T-helper 2 cell treated with Interferon-gamma antibody and Interleukin-4, amounts not matched to agents 5 μg/mL and 100 μg/mL, for 36 hours (primary cell): ENCODE data around the gene ARHGEF33.

Source experiments
- DNase-seq: peaks from one replicate; pipeline ENCODE4 v3.0.0; 2021; ENCODE audit warnings: low spot score
- H3K27ac Mint-ChIP-seq: one replicate; pipeline ENCODE4 v1.8.0; 2021; ENCODE audit warnings: mild to moderate bottlenecking, mixed read lengths
- H3K27me3 Mint-ChIP-seq: one replicate; pipeline ENCODE4 v1.8.0; 2021; ENCODE audit warnings: low read depth, mixed read lengths
- H3K36me3 Mint-ChIP-seq: one replicate; pipeline ENCODE4 v1.8.0; 2021; ENCODE audit warnings: low read depth, mixed read lengths
- H3K4me1 Mint-ChIP-seq: one replicate; pipeline ENCODE4 v1.8.0; 2021; ENCODE audit warnings: low read depth, mixed read lengths
- H3K4me3 Mint-ChIP-seq: one replicate; pipeline ENCODE4 v1.8.0; 2022; ENCODE audit warnings: mild to moderate bottlenecking, moderate library complexity, mixed read lengths
- H3K9me3 Mint-ChIP-seq: one replicate; pipeline ENCODE4 v1.8.0; 2021; ENCODE audit warnings: mixed read lengths

ARHGEF33 gene

GRCh38 chr2:38951766-38952165 is 62.1 kb downstream of the ARHGEF33 start:
- peaks cover 27% of the 10 kb centered on the region for H3K27me3 Mint-ChIP-seq
- no peak for DNase-seq
- no peak overlapping the region for H3K27ac Mint-ChIP-seq
- no peaks in the 10 kb centered on the region for H3K4me1 Mint-ChIP-seq
- H3K9me3 Mint-ChIP-seq: no peaks in the 10 kb centered on the region
- no peak overlapping the region for H3K4me3 Mint-ChIP-seq
- no peaks in the 10 kb centered on the region for H3K36me3 Mint-ChIP-seq

- Mint-ChIP-seq H3K27ac (no peak overlapping the region), H3K9me3 (no peaks in the 10 kb centered on the region), H3K36me3 (peaks cover 1% of the 10 kb centered on the region), H3K4me3 (no peak overlapping the region), H3K27me3 (peaks cover 54% of the 10 kb centered on the region), H3K4me1 (peaks cover 4% of the 10 kb centered on the region)
- DNase-seq: no peak
Measured at GRCh38 chr2:38957972-38958371, 68.3 kb downstream of the ARHGEF33 start.

GRCh38 chr2:38959466-38959865 is 69.8 kb downstream of the ARHGEF33 start:
- H3K27me3 Mint-ChIP-seq: peaks cover 45% of the 10 kb centered on the region
- DNase-seq: no peak
- H3K9me3 Mint-ChIP-seq: no peaks in the 10 kb centered on the region
- no peak overlapping the region for H3K27ac Mint-ChIP-seq
- peaks cover 4% of the 10 kb centered on the region for H3K4me1 Mint-ChIP-seq
- H3K36me3 Mint-ChIP-seq: peaks cover 1% of the 10 kb centered on the region
- peak overlapping the region; percentile 66 for H3K4me3 Mint-ChIP-seq

- H3K36me3 Mint-ChIP-seq: peaks cover 1% of the 10 kb centered on the region
- H3K4me3 Mint-ChIP-seq: peak overlapping the region; percentile 23
- DNase-seq: peak; percentile 77
- H3K27ac Mint-ChIP-seq: no peak overlapping the region
- H3K9me3 Mint-ChIP-seq: no peaks in the 10 kb centered on the region
- peaks cover 4% of the 10 kb centered on the region for H3K4me1 Mint-ChIP-seq
- peaks cover 42% of the 10 kb centered on the region for H3K27me3 Mint-ChIP-seq
Measured at GRCh38 chr2:38959938-38960608, 70.4 kb downstream of the ARHGEF33 start.

GRCh38 chr2:38960609-38961320 is 71.1 kb downstream of the ARHGEF33 start:
- no peak for DNase-seq
- H3K4me3 Mint-ChIP-seq: peak overlapping the region; percentile 48
- peaks cover 42% of the 10 kb centered on the region for H3K27me3 Mint-ChIP-seq
- no peak overlapping the region for H3K27ac Mint-ChIP-seq
- H3K4me1 Mint-ChIP-seq: peaks cover 4% of the 10 kb centered on the region
- no peaks in the 10 kb centered on the region for H3K9me3 Mint-ChIP-seq
- H3K36me3 Mint-ChIP-seq: peaks cover 1% of the 10 kb centered on the region

- Mint-ChIP-seq H3K4me3 (no peak overlapping the region), H3K4me1 (peaks cover 2% of the 10 kb centered on the region), H3K27ac (no peak overlapping the region), H3K27me3 (peaks cover 23% of the 10 kb centered on the region), H3K36me3 (no peaks in the 10 kb centered on the region), H3K9me3 (no peaks in the 10 kb centered on the region)
- no peak for DNase-seq
Measured at GRCh38 chr2:38966006-38966405, 76.3 kb downstream of the ARHGEF33 start.

- Mint-ChIP-seq H3K27ac (no peak overlapping the region), H3K4me1 (peaks cover 1% of the 10 kb centered on the region), H3K36me3 (peaks cover 2% of the 10 kb centered on the region), H3K4me3 (no peak overlapping the region), H3K9me3 (no peaks in the 10 kb centered on the region), H3K27me3 (peaks cover 18% of the 10 kb centered on the region)
- DNase-seq: no peak
Measured at GRCh38 chr2:38966678-38967077, 77.0 kb downstream of the ARHGEF33 start.

- H3K4me3 Mint-ChIP-seq: no peak overlapping the region
Measured at GRCh38 chr2:38968021-38968420, 78.3 kb downstream of the ARHGEF33 start.

GRCh38 chr2:38971377-38971776 is 81.7 kb downstream of the ARHGEF33 start:
- Mint-ChIP-seq H3K27me3 (peaks cover 7% of the 10 kb centered on the region), H3K36me3 (peaks cover 6% of the 10 kb centered on the region), H3K4me1 (no peaks in the 10 kb centered on the region), H3K9me3 (no peaks in the 10 kb centered on the region), H3K4me3 (no peak overlapping the region), H3K27ac (no peak overlapping the region)
- no peak for DNase-seq

More at GRCh38 chr2:38968021-38968420, 78.3 kb downstream of the ARHGEF33 start:
- H3K27ac Mint-ChIP-seq: no peak overlapping the region
- H3K4me1 Mint-ChIP-seq: no peaks in the 10 kb centered on the region
- no peak for DNase-seq
- no peaks in the 10 kb centered on the region for H3K9me3 Mint-ChIP-seq
- peaks cover 9% of the 10 kb centered on the region for H3K27me3 Mint-ChIP-seq
- peaks cover 2% of the 10 kb centered on the region for H3K36me3 Mint-ChIP-seq

- Mint-ChIP-seq H3K4me1 (no peaks in the 10 kb centered on the region), H3K27me3 (no peaks in the 10 kb centered on the region), H3K36me3 (peaks cover 12% of the 10 kb centered on the region), H3K9me3 (no peaks in the 10 kb centered on the region), H3K4me3 (no peak overlapping the region), H3K27ac (no peak overlapping the region)
- no peak for DNase-seq
Measured at GRCh38 chr2:38973266-38973665, 83.6 kb downstream of the ARHGEF33 start.

- no peak overlapping the region for H3K27ac Mint-ChIP-seq
- peaks cover 19% of the 10 kb centered on the region for H3K36me3 Mint-ChIP-seq
- no peaks in the 10 kb centered on the region for H3K4me1 Mint-ChIP-seq
- no peak for DNase-seq
- H3K9me3 Mint-ChIP-seq: no peaks in the 10 kb centered on the region
- no peaks in the 10 kb centered on the region for H3K27me3 Mint-ChIP-seq
- no peak overlapping the region for H3K4me3 Mint-ChIP-seq
Measured at GRCh38 chr2:38975042-38975441, 85.4 kb downstream of the ARHGEF33 start.

- no peak overlapping the region for H3K4me3 Mint-ChIP-seq
- peaks cover 19% of the 10 kb centered on the region for H3K36me3 Mint-ChIP-seq
- no peaks in the 10 kb centered on the region for H3K27me3 Mint-ChIP-seq
- H3K27ac Mint-ChIP-seq: no peak overlapping the region
- no peaks in the 10 kb centered on the region for H3K4me1 Mint-ChIP-seq
- H3K9me3 Mint-ChIP-seq: no peaks in the 10 kb centered on the region
- DNase-seq: no peak
Measured at GRCh38 chr2:38977047-38977446, 87.4 kb downstream of the ARHGEF33 start.

- no peak for DNase-seq
- Mint-ChIP-seq H3K4me3 (no peak overlapping the region), H3K36me3 (peaks cover 26% of the 10 kb centered on the region), H3K9me3 (no peaks in the 10 kb centered on the region), H3K27me3 (no peaks in the 10 kb centered on the region), H3K27ac (no peak overlapping the region), H3K4me1 (no peaks in the 10 kb centered on the region)
Measured at GRCh38 chr2:38978296-38978903, 88.7 kb downstream of the ARHGEF33 start.

GRCh38 chr2:38978908-38979307 is 89.2 kb downstream of the ARHGEF33 start:
- Mint-ChIP-seq H3K27me3 (no peaks in the 10 kb centered on the region), H3K9me3 (no peaks in the 10 kb centered on the region), H3K36me3 (peaks cover 31% of the 10 kb centered on the region), H3K27ac (peak overlapping the region; percentile 12), H3K4me3 (no peak overlapping the region), H3K4me1 (no peaks in the 10 kb centered on the region)
- no peak for DNase-seq
